ENCODE data around the gene TSEN54. TPM values are rescaled to one million over a fixed set of nuclear protein-coding genes. Genes with fewer than 3 reads are reported as not detected.

Gene TSEN54
- 10 to 100 TPM; 29.7 to 50.7 TPM for total RNA-seq

- H3K9me3 ChIP-seq, result no peaks in the 10 kb centered on the region
- H3K27me3 ChIP-seq, result no peaks in the 10 kb centered on the region
- peak; percentile 96 for DNase-seq
- peak within 1 kb of the TSS; percentile 78 for H3K27ac ChIP-seq
- intact Hi-C loops (cut with DNase I), result no loop called here
- no peaks in the 10 kb centered on the region for H3K36me3 ChIP-seq
- peak within 1 kb of the TSS; percentile 94 for H3K4me3 ChIP-seq
- peaks cover 23% of the 10 kb centered on the region for H3K4me1 ChIP-seq
- TF ChIP-seq CTCF (IDR thresholded peaks at IDR 0.05), result no peak
- peak within 1 kb of the TSS; percentile 87 to 90 for H3K9ac ChIP-seq (ENCODE audit: low read depth in 2 of 2, low read length in 2 of 2)
Measured at GRCh38 chr17:75516255-75516618, at the start of gene TSEN54. Gene TSEN54, plus strand, starts transcription at chr17:75516528. Its CDS starts 33 bp downstream, at chr17:75516561.

- no peak overlapping the region for H3K27ac ChIP-seq
Measured at GRCh38 chr17:75468291-75468754, 48.0 kb upstream of the TSEN54 start.

GRCh38 chr17:75468779-75469373 is 47.5 kb upstream of the TSEN54 start:
- Histone ChIP-seq H3K27ac (no peak overlapping the region), H3K9ac (ENCODE audit: low read depth in 2 of 2, low read length in 2 of 2) (peak overlapping the region in 1 of 2 donors; percentile 46), H3K4me1 (no peaks in the 10 kb centered on the region), H3K4me3 (no peak overlapping the region), H3K36me3 (no peaks in the 10 kb centered on the region), H3K27me3 (no peaks in the 10 kb centered on the region), H3K9me3 (no peaks in the 10 kb centered on the region)
- intact Hi-C loops (cut with DNase I), result no loop called here
- peak; percentile 80 for DNase-seq
- TF ChIP-seq CTCF (IDR thresholded peaks at IDR 0.05), result no peak

More at GRCh38 chr17:75468291-75468754, 48.0 kb upstream of the TSEN54 start:
- H3K4me1 ChIP-seq, result no peaks in the 10 kb centered on the region
- H3K4me3 ChIP-seq, result no peak overlapping the region
- no peak for DNase-seq
- intact Hi-C loops (cut with DNase I), result no loop called here
- no peaks in the 10 kb centered on the region for H3K9me3 ChIP-seq
- no peaks in the 10 kb centered on the region for H3K36me3 ChIP-seq
- peak overlapping the region in 1 of 2 donors; percentile 46 for H3K9ac ChIP-seq (ENCODE audit: low read depth in 2 of 2, low read length in 2 of 2)
- TF ChIP-seq CTCF (IDR thresholded peaks at IDR 0.05), result no peak
- no peaks in the 10 kb centered on the region for H3K27me3 ChIP-seq

GRCh38 chr17:75471207-75471606 is 45.1 kb upstream of the TSEN54 start:
- no peak for DNase-seq
- Histone ChIP-seq H3K27ac (no peak overlapping the region), H3K9me3 (no peaks in the 10 kb centered on the region), H3K4me1 (no peaks in the 10 kb centered on the region), H3K4me3 (no peak overlapping the region), H3K27me3 (no peaks in the 10 kb centered on the region), H3K9ac (ENCODE audit: low read depth in 2 of 2, low read length in 2 of 2) (no peak overlapping the region), H3K36me3 (no peaks in the 10 kb centered on the region)
- no peak for TF ChIP-seq CTCF (IDR thresholded peaks at IDR 0.05)
- intact Hi-C loops (cut with DNase I), result no loop called here

GRCh38 chr17:75472119-75472518 is 44.2 kb upstream of the TSEN54 start:
- peak; percentile 38 for DNase-seq
- intact Hi-C loops (cut with DNase I), result no loop called here
- Histone ChIP-seq H3K4me3 (no peak overlapping the region), H3K9me3 (no peaks in the 10 kb centered on the region), H3K27me3 (no peaks in the 10 kb centered on the region), H3K9ac (ENCODE audit: low read depth in 2 of 2, low read length in 2 of 2) (no peak overlapping the region), H3K36me3 (no peaks in the 10 kb centered on the region), H3K4me1 (peaks cover 5% of the 10 kb centered on the region), H3K27ac (no peak overlapping the region)
- no peak for TF ChIP-seq CTCF (IDR thresholded peaks at IDR 0.05)
